IMR-90 (cell line): ENCODE data around the gene DOK6. TPM values are rescaled to one million over a fixed set of nuclear protein-coding genes. Genes with fewer than 3 reads are reported as not detected.

Experiments used
- ATAC-seq: fragments of 200-7000 bp; cut with Tn5 transposase; 2 replicates; pipeline ENCODE4 v1.9.1; 2020; ENCODE audit warnings: low read depth, mild to moderate bottlenecking, moderate library complexity
- BruUV-seq: library from RNA; stranded (reverse); fragments of 400-500 nt; replicated peaks from 2 replicates; lab custom pipeline; 2021; lab: Mats Ljungman, UMichigan
- CTCF ChIA-PET: fragments of 300-600 bp; formaldehyde crosslinking; extraction: SDS; loops from one replicate; lab custom pipeline; 2021; ENCODE audit warnings: antibody characterized with exemption; lab: Yijun Ruan, JAX
- POLR2A ChIA-PET: fragments of 300-600 bp; sonication (Branson Sonifier 250); formaldehyde crosslinking; loops from one replicate; lab custom pipeline; 2022; ENCODE audit warnings: antibody characterized with exemption; ENCODE audit not compliant: unreplicated experiment; lab: Charles Lee
- DNase-seq: peaks from one replicate; pipeline ENCODE4 v3.0.0; 2013
- H2AFZ ChIP-seq: replicated peaks from 2 replicates; pipeline ENCODE3; 2013; ENCODE audit warnings: low read length, mild to moderate bottlenecking; ENCODE audit not compliant: poor library complexity
- H2AK5ac ChIP-seq: 2 replicates; pipeline ENCODE4 v1.6.1; 2013; ENCODE audit warnings: low read depth, low read length, inconsistent platforms
- H2AK9ac ChIP-seq: replicated peaks from 2 replicates; pipeline ENCODE3; 2013; ENCODE audit warnings: mild to moderate bottlenecking, low read depth, low read length, moderate library complexity; ENCODE audit not compliant: poor library complexity
- H2BK120ac ChIP-seq: 2 replicates; pipeline ENCODE4 v1.6.1; 2013; ENCODE audit warnings: low read depth, low read length, inconsistent platforms
- H2BK15ac ChIP-seq: 3 replicates; pipeline ENCODE4 v1.6.1; 2013; ENCODE audit warnings: low read depth, low read length, inconsistent platforms
- H2BK20ac ChIP-seq: 2 replicates; pipeline ENCODE4 v1.6.1; 2013; ENCODE audit warnings: low read depth, mild to moderate bottlenecking, inconsistent platforms, low read length, moderate library complexity
- H2BK5ac ChIP-seq: 2 replicates; pipeline ENCODE4 v1.6.1; 2013; ENCODE audit warnings: mild to moderate bottlenecking, low read depth, low read length, inconsistent platforms; ENCODE audit not compliant: poor library complexity, severe bottlenecking
- H3K14ac ChIP-seq: replicated peaks from 2 replicates; pipeline ENCODE4 v1.6.1; 2013; ENCODE audit warnings: low read depth, low read length, inconsistent platforms
- H3K18ac ChIP-seq: 2 replicates; pipeline ENCODE4 v1.6.1; 2013; ENCODE audit warnings: low read depth, low read length, control low read depth
- H3K23ac ChIP-seq: 2 replicates; pipeline ENCODE4 v1.6.1; 2013; ENCODE audit warnings: low read depth, low read length, inconsistent platforms
- H3K27ac ChIP-seq: 2 replicates; pipeline ENCODE4 v1.5.1; 2013; ENCODE audit warnings: mild to moderate bottlenecking, control low read depth, low read length; ENCODE audit not compliant: insufficient read depth
- H3K27me3 ChIP-seq: 2 replicates; pipeline ENCODE4 v1.6.1; 2013; ENCODE audit warnings: low read length; ENCODE audit not compliant: control insufficient read depth, insufficient read depth
- H3K36me3 ChIP-seq: 2 replicates; pipeline ENCODE4 v1.6.1; 2013; ENCODE audit warnings: low read length, mixed read lengths; ENCODE audit not compliant: control insufficient read depth, insufficient read depth
- H3K4ac ChIP-seq: 2 replicates; pipeline ENCODE4 v1.6.1; 2013; ENCODE audit warnings: low read depth, low read length, inconsistent platforms
- H3K4me1 ChIP-seq: 2 replicates; pipeline ENCODE4 v1.6.1; 2013; ENCODE audit warnings: low read length, mixed read lengths; ENCODE audit not compliant: control insufficient read depth, insufficient read depth
- H3K4me2 ChIP-seq: 2 replicates; pipeline ENCODE4 v1.6.1; 2013; ENCODE audit warnings: low read depth, mild to moderate bottlenecking, control low read depth, low read length, moderate library complexity
- H3K4me3 ChIP-seq: 2 replicates; pipeline ENCODE4 v1.5.1; 2013; ENCODE audit warnings: low read depth, mild to moderate bottlenecking, control low read depth, low read length, moderate library complexity; ENCODE audit not compliant: insufficient read depth
- H3K56ac ChIP-seq: 2 replicates; pipeline ENCODE4 v1.6.1; 2013; ENCODE audit warnings: low read length, inconsistent platforms; ENCODE audit not compliant: insufficient read depth; ENCODE audit errors: extremely low read depth
- H3K79me1 ChIP-seq, 2 experiments: 2 replicates each; pipeline ENCODE4 v1.6.1; 2013; ENCODE audit warnings: low read length in 2 of 2, inconsistent platforms in 1 of 2, low read depth in 1 of 2
- H3K9ac ChIP-seq: 2 replicates; pipeline ENCODE4 v1.6.1; 2013; ENCODE audit warnings: low read depth, low read length, control low read depth
- H3K9me1 ChIP-seq: 2 replicates; pipeline ENCODE4 v1.6.1; 2013; ENCODE audit warnings: low read length, inconsistent platforms; ENCODE audit not compliant: insufficient read depth
- H3K9me3 ChIP-seq: 2 replicates; pipeline ENCODE4 v1.6.1; 2013; ENCODE audit warnings: low read length; ENCODE audit not compliant: control insufficient read depth, insufficient read depth
- H4K20me1 ChIP-seq: 2 replicates; pipeline ENCODE4 v1.6.1; 2013; ENCODE audit warnings: low read length, inconsistent platforms; ENCODE audit not compliant: insufficient read depth
- H4K5ac ChIP-seq: 2 replicates; pipeline ENCODE4 v1.6.1; 2013; ENCODE audit warnings: mild to moderate bottlenecking, low read depth, low read length, control low read depth
- H4K8ac ChIP-seq, 2 experiments: 2 replicates each; pipeline ENCODE4 v1.6.1; 2013; ENCODE audit warnings: low read depth in 2 of 2, low read length in 2 of 2, control low read depth in 1 of 2, inconsistent platforms in 1 of 2
- H4K91ac ChIP-seq: 2 replicates; pipeline ENCODE4 v1.6.1; 2013; ENCODE audit warnings: low read depth, low read length, inconsistent platforms; ENCODE audit not compliant: insufficient read depth
- BHLHE40 ChIP-seq: fragments of 150-350 bp; IDR thresholded peaks from 2 replicates; pipeline ENCODE4 v1.6.1; 2016; ENCODE audit warnings: mild to moderate bottlenecking, low read depth, low read length
- CHD1 ChIP-seq: IDR thresholded peaks from 2 replicates; pipeline ENCODE4 v1.6.1; 2012; ENCODE audit warnings: low read depth, low read length, improper control_type of control experiment
- MAZ ChIP-seq: IDR thresholded peaks from 2 replicates; pipeline ENCODE4 v1.6.1; 2012; ENCODE audit warnings: low read depth, mild to moderate bottlenecking, low read length, improper control_type of control experiment, moderate library complexity, borderline replicate concordance
- MXI1 ChIP-seq: IDR thresholded peaks from 2 replicates; pipeline ENCODE4 v1.6.1; 2012; ENCODE audit warnings: low read depth, mild to moderate bottlenecking, low read length, moderate library complexity, borderline replicate concordance
- NFE2L2 ChIP-seq: fragments of 150-350 bp; IDR thresholded peaks from 2 replicates; pipeline ENCODE4 v1.6.1; 2016; ENCODE audit warnings: low read depth, mild to moderate bottlenecking, low read length
- POLR2A ChIP-seq: IDR thresholded peaks from 2 replicates; pipeline ENCODE4 v1.6.1; 2012; ENCODE audit warnings: mild to moderate bottlenecking, low read depth, low read length
- RAD21 ChIP-seq: IDR thresholded peaks from 2 replicates; pipeline ENCODE4 v1.6.1; 2012; ENCODE audit warnings: low read length, improper control_type of control experiment
- RCOR1 ChIP-seq: IDR thresholded peaks from 2 replicates; pipeline ENCODE4 v1.6.1; 2012; ENCODE audit warnings: mild to moderate bottlenecking, low read length, improper control_type of control experiment; ENCODE audit not compliant: insufficient replicate concordance
- RFX5 ChIP-seq: IDR thresholded peaks from 2 replicates; pipeline ENCODE4 v1.8.0; 2012; ENCODE audit warnings: low read depth, mild to moderate bottlenecking, low read length, moderate library complexity
- WGBS, 2 experiments: methylation state at CpG; one replicate each; pipeline versions ENCODE4 v1.1.5 to v1.1.7; 2013; ENCODE audit warnings: missing lambda C conversion rate in 2 of 2; ENCODE audit not compliant: insufficient read length in 1 of 2; ENCODE audit errors: extremely low coverage in 2 of 2; 5-methylcytosine and 5-hydroxymethylcytosine counted together
- dilution Hi-C: fragments of 300-500 bp; cut with HindIII; formaldehyde crosslinking; loops from one replicate; pipeline ENCODE4 v1.14.3; 2018; ENCODE audit warnings: low sequenced_read_pairs; ENCODE audit not compliant: unreplicated experiment
- in situ Hi-C: fragments of 300-500 bp; cut with MboI; formaldehyde crosslinking; loops from 3 replicates; pipeline ENCODE4 v1.14.3; 2019; ENCODE audit warnings: low sequenced_read_pairs, inconsistent platforms, mixed read lengths
- intact Hi-C: fragments of 100-400 bp; cut with micrococcal nuclease; formaldehyde crosslinking; loops from 2 replicates; pipeline ENCODE4 v1.10.0; 2022
- polyA plus RNA-seq, 3 experiments: library from polyadenylated mRNA; depleted of rRNA; stranded (reverse); fragments of >200 nt; gene quantifications; 2 replicates each; pipeline ENCODE4 v1.2.3, GENCODE V29; 2012; ENCODE audit warnings: low replicate concordance in 1 of 3
- total RNA-seq: library from RNA; depleted of rRNA; stranded (reverse); fragments of >200 nt; gene quantifications from 2 replicates; pipeline ENCODE4 v1.2.3, GENCODE V29; 2012
- TF ChIP-seq, protein P1 (sequence below): fragments of 150-350 bp; IDR thresholded peaks from 2 replicates; pipeline ENCODE4 v1.6.1; 2016; ENCODE audit warnings: low read depth, mild to moderate bottlenecking, low read length, moderate library complexity, borderline replicate concordance
- TF ChIP-seq, protein P2 (sequence below): conservative IDR thresholded peaks from 2 replicates; pipeline ENCODE4 v1.5.1; 2012; ENCODE audit warnings: mild to moderate bottlenecking, low read depth, low read length, improper control_type of control experiment
- TF ChIP-seq, protein P3 (sequence below): fragments of 150-350 bp; IDR thresholded peaks from 2 replicates; pipeline ENCODE4 v1.6.1; 2017; ENCODE audit warnings: mild to moderate bottlenecking, antibody characterized with exemption, low read length, low read depth

DOK6 gene
- total and polyA plus RNA-seq, 2 of the 4 experiments (the other 2 are of a cell fraction): 1.9 to 2.7 TPM

DNA sequence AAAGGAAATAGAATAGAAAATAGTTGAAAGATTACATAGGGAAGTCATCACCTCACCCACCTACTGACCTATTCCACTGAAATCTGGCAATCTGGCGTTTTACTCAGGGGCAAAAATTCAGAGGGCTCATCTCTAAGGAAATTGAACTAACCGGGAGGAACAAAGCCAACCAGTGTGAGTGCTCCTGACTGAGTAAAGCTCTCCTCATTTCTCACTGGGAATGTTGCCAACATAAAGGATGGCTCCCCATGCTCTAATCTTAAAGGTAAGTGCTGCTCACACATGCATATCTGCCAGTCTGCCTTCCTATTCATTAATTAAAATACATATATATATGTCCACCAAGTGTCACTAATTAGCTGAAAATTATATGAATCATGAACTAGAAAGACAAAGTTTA lies 13.5 kb upstream of the DOK6 start:
- dilution Hi-C loops: no loop called here
- H3K36me3 ChIP-seq: no peaks in the 10 kb centered on the region
- H2BK120ac ChIP-seq: no peak overlapping the region
- in situ Hi-C loops: no loop called here
- BruUV-seq: no TSS peak
- H4K91ac ChIP-seq: no peak overlapping the region
- no peak overlapping the region for H3K4me3 ChIP-seq
- no peaks in the 10 kb centered on the region for H3K27me3 ChIP-seq
- no peak overlapping the region for H2BK5ac ChIP-seq
- CTCF ChIA-PET: no interaction called here
- H3K18ac ChIP-seq: no peak overlapping the region
- H2AFZ ChIP-seq: no peak overlapping the region
- no peak overlapping the region for H2AK9ac ChIP-seq
- no peaks in the 10 kb centered on the region for H3K9me1 ChIP-seq
- no peak overlapping the region for H2BK20ac ChIP-seq
- H3K27ac ChIP-seq: no peak overlapping the region
- H3K9ac ChIP-seq: no peak overlapping the region
- H3K4me2 ChIP-seq: no peak overlapping the region
- DNase-seq (no peak), ATAC-seq (no peak)
- POLR2A ChIA-PET: no interaction called here
- no CpG with 5 or more reads among the region's 2 CpGs for WGBS, 2 experiments
- no peaks in the 10 kb centered on the region for H3K79me1 ChIP-seq
- H3K9me3 ChIP-seq: no peaks in the 10 kb centered on the region
- no peak overlapping the region for H3K56ac ChIP-seq
- H2BK15ac ChIP-seq: no peak overlapping the region
- TF ChIP-seq, protein P1, sequence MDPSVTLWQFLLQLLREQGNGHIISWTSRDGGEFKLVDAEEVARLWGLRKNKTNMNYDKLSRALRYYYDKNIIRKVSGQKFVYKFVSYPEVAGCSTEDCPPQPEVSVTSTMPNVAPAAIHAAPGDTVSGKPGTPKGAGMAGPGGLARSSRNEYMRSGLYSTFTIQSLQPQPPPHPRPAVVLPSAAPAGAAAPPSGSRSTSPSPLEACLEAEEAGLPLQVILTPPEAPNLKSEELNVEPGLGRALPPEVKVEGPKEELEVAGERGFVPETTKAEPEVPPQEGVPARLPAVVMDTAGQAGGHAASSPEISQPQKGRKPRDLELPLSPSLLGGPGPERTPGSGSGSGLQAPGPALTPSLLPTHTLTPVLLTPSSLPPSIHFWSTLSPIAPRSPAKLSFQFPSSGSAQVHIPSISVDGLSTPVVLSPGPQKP: no peak
- TF ChIP-seq, protein P2, sequence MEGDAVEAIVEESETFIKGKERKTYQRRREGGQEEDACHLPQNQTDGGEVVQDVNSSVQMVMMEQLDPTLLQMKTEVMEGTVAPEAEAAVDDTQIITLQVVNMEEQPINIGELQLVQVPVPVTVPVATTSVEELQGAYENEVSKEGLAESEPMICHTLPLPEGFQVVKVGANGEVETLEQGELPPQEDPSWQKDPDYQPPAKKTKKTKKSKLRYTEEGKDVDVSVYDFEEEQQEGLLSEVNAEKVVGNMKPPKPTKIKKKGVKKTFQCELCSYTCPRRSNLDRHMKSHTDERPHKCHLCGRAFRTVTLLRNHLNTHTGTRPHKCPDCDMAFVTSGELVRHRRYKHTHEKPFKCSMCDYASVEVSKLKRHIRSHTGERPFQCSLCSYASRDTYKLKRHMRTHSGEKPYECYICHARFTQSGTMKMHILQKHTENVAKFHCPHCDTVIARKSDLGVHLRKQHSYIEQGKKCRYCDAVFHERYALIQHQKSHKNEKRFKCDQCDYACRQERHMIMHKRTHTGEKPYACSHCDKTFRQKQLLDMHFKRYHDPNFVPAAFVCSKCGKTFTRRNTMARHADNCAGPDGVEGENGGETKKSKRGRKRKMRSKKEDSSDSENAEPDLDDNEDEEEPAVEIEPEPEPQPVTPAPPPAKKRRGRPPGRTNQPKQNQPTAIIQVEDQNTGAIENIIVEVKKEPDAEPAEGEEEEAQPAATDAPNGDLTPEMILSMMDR: no peak
- TF ChIP-seq MAZ (no peak), RFX5 (no peak), MXI1 (no peak), NFE2L2 (no peak), CHD1 (no peak), RAD21 (no peak), RCOR1 (no peak), BHLHE40 (no peak), POLR2A (no peak)
- TF ChIP-seq, protein P3, sequence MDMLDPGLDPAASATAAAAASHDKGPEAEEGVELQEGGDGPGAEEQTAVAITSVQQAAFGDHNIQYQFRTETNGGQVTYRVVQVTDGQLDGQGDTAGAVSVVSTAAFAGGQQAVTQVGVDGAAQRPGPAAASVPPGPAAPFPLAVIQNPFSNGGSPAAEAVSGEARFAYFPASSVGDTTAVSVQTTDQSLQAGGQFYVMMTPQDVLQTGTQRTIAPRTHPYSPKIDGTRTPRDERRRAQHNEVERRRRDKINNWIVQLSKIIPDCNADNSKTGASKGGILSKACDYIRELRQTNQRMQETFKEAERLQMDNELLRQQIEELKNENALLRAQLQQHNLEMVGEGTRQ: no peak
- no peak overlapping the region for H3K14ac ChIP-seq
- H2AK5ac ChIP-seq: no peak overlapping the region
- intact Hi-C loops: loop anchor here (5.0 kb wide), 1 partner anchor 180 kb away; no protein-coding TSS in a partner anchor
- H3K4me1 ChIP-seq: no peaks in the 10 kb centered on the region
- no peak overlapping the region for H3K4ac ChIP-seq
- no peak overlapping the region for H4K5ac ChIP-seq
- H4K20me1 ChIP-seq: no peaks in the 10 kb centered on the region
- no peak overlapping the region for H3K23ac ChIP-seq
- no peak overlapping the region for H4K8ac ChIP-seq
